CD8-positive, alpha-beta memory T cell (primary cell): Measurements from ENCODE around the gene MAP3K7. TPM values are rescaled to one million over a fixed set of nuclear protein-coding genes. Genes with fewer than 3 reads are reported as not detected.

ENCODE experiments used
- CTCF ChIA-PET: fragments of 350-600 bp; sonication (Branson Sonifier 250); formaldehyde crosslinking; loops from one replicate; lab custom pipeline; 2021; ENCODE audit warnings: antibody characterized with exemption; lab: Charles Lee
- POLR2A ChIA-PET: fragments of 350-600 bp; sonication (Branson Sonifier 250); formaldehyde crosslinking; loops from one replicate; lab custom pipeline; 2021; ENCODE audit warnings: antibody characterized with exemption; lab: Charles Lee
- DNase-seq, 5 donors: peaks; one replicate each; pipeline versions ENCODE4 v3.0.0 to v3.0.0-alpha.2; 2020 to 2022; ENCODE audit warnings: mixed read lengths in 1 of 5
- H3K27ac ChIP-seq: one replicate; pipeline ENCODE4 v1.7.0; 2013; ENCODE audit warnings: low read depth, mild to moderate bottlenecking, low read length, moderate library complexity
- H3K27me3 ChIP-seq: 2 replicates; pipeline ENCODE4 v1.7.0; 2013; ENCODE audit warnings: low read length, mild to moderate bottlenecking; ENCODE audit not compliant: insufficient read depth, poor library complexity, severe bottlenecking
- H3K36me3 ChIP-seq: 2 replicates; pipeline ENCODE4 v1.7.0; 2013; ENCODE audit warnings: mild to moderate bottlenecking, low read length, moderate library complexity; ENCODE audit not compliant: insufficient read depth
- H3K4me1 ChIP-seq: 2 replicates; pipeline ENCODE4 v1.7.0; 2013; ENCODE audit warnings: mild to moderate bottlenecking, low read length, moderate library complexity; ENCODE audit not compliant: insufficient read depth
- H3K4me3 ChIP-seq: 2 replicates; pipeline ENCODE4 v1.7.0; 2013; ENCODE audit warnings: mild to moderate bottlenecking, low read length
- H3K9me3 ChIP-seq: 2 replicates; pipeline ENCODE4 v1.7.0; 2013; ENCODE audit warnings: mild to moderate bottlenecking, low read length
- H3K27ac Mint-ChIP-seq, 8 donors: one replicate each; pipeline ENCODE4 v1.8.0; 2020 to 2021; ENCODE audit warnings: mixed read lengths in 8 of 8, mild to moderate bottlenecking in 6 of 8, inconsistent platforms in 3 of 8, moderate library complexity in 3 of 8
- H3K27me3 Mint-ChIP-seq, 2 donors: one replicate each; pipeline ENCODE4 v1.8.0; 2020 to 2021; ENCODE audit warnings: mixed read lengths in 2 of 2, mild to moderate bottlenecking in 1 of 2, moderate library complexity in 1 of 2
- H3K36me3 Mint-ChIP-seq, 3 donors: one replicate each; pipeline ENCODE4 v1.8.0; 2020 to 2021; ENCODE audit warnings: mixed read lengths in 3 of 3, inconsistent platforms in 1 of 3, mild to moderate bottlenecking in 1 of 3
- H3K4me1 Mint-ChIP-seq, 3 donors: one replicate each; pipeline ENCODE4 v1.8.0; 2020 to 2021; ENCODE audit warnings: mixed read lengths in 3 of 3, inconsistent platforms in 1 of 3, mild to moderate bottlenecking in 1 of 3
- H3K4me3 Mint-ChIP-seq, 7 donors: one replicate each; pipeline ENCODE4 v1.8.0; 2020 to 2021; ENCODE audit warnings: mixed read lengths in 7 of 7, mild to moderate bottlenecking in 6 of 7, moderate library complexity in 4 of 7, inconsistent platforms in 2 of 7
- H3K9me3 Mint-ChIP-seq, 5 donors: one replicate each; pipeline ENCODE4 v1.8.0; 2020 to 2022; ENCODE audit warnings: mixed read lengths in 5 of 5, mild to moderate bottlenecking in 3 of 5, moderate library complexity in 2 of 5, inconsistent platforms in 1 of 5
- polyA plus RNA-seq: library from polyadenylated mRNA; unstranded; fragments of 300-500 nt; fragmentation: Illumina TruSeq; gene quantifications from one replicate; pipeline ENCODE4 v1.2.3, GENCODE V29; 2021
- total RNA-seq, 2 experiments: library from RNA; stranded (reverse); gene quantifications; one replicate each; pipeline ENCODE4 v1.2.3, GENCODE V29; 2021

Gene MAP3K7
- total and polyA plus RNA-seq, 3 experiments from 2014 or later, result 20.8 to 24.8 (median 23.7) TPM

DNA sequence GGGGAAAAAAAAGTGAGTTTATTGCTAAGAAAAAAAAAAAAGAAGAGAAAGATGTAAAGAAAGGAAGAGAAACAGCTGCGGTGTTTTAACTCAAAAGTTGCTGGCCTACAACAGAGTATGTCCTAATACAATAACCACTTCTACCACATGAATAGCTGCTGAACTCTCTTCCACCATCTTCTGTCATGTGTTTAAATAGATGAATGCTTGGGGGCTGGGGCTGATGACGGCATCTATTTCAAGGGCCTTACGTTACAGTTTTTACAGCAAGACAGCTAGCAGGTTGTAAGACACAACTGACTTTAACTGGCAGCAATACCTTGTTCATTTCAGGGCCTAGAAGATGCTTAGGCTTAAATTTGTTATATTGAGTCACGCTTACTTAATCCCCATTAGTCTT, 50.4 kb downstream of the MAP3K7 start:
- Histone ChIP-seq H3K9me3 (no peaks in the 10 kb centered on the region), H3K27me3 (no peaks in the 10 kb centered on the region), H3K4me3 (no peak overlapping the region), H3K4me1 (no peaks in the 10 kb centered on the region), H3K27ac (no peak overlapping the region), H3K36me3 (peaks cover 6% of the 10 kb centered on the region)
- DNase-seq, result no peak
- Mint-ChIP-seq H3K27ac (no peak overlapping the region), H3K36me3 (peaks cover 0 to 59% (median 16%) of the 10 kb centered on the region in 3 donors), H3K4me3 (no peak overlapping the region), H3K9me3 (no peaks in the 10 kb centered on the region), H3K27me3 (no peaks in the 10 kb centered on the region), H3K4me1 (no peaks in the 10 kb centered on the region)
- ChIA-PET CTCF (no interaction called here), POLR2A (no interaction called here)

GRCh38 chr6:90534337-90535025, 52.4 kb downstream of the MAP3K7 start:
- POLR2A ChIA-PET, result no interaction called here
- no peaks in the 10 kb centered on the region for H3K27me3 Mint-ChIP-seq
- peaks cover 0 to 56% (median 18%) of the 10 kb centered on the region in 3 donors for H3K36me3 Mint-ChIP-seq

GRCh38 chr6:90533615-90534336, 53.1 kb downstream of the MAP3K7 start:
- Histone ChIP-seq H3K36me3 (peaks cover 11% of the 10 kb centered on the region), H3K4me3 (no peak overlapping the region), H3K9me3 (no peaks in the 10 kb centered on the region), H3K27me3 (no peaks in the 10 kb centered on the region), H3K4me1 (no peaks in the 10 kb centered on the region), H3K27ac (no peak overlapping the region)
- Mint-ChIP-seq H3K4me3 (no peak overlapping the region), H3K36me3 (peaks cover 0 to 61% (median 19%) of the 10 kb centered on the region in 3 donors), H3K9me3 (no peaks in the 10 kb centered on the region), H3K27me3 (no peaks in the 10 kb centered on the region), H3K27ac (peak overlapping the region in 1 of 8 donors; percentile 66), H3K4me1 (peaks cover 0 to 1% (median 0%) of the 10 kb centered on the region in 3 donors)
- CTCF ChIA-PET, result no interaction called here
- DNase-seq, result no peak
- POLR2A ChIA-PET, result no interaction called here

More at GRCh38 chr6:90534337-90535025, 52.4 kb downstream of the MAP3K7 start:
- Histone ChIP-seq H3K27ac (no peak overlapping the region), H3K36me3 (peaks cover 6% of the 10 kb centered on the region), H3K4me1 (no peaks in the 10 kb centered on the region), H3K4me3 (no peak overlapping the region), H3K27me3 (no peaks in the 10 kb centered on the region), H3K9me3 (no peaks in the 10 kb centered on the region)
- Mint-ChIP-seq H3K9me3 (no peaks in the 10 kb centered on the region), H3K4me1 (no peaks in the 10 kb centered on the region), H3K4me3 (no peak overlapping the region), H3K27ac (peak overlapping the region in 2 of 8 donors; percentile 15 to 40)
- CTCF ChIA-PET, result no interaction called here
- DNase-seq, result no peak

- POLR2A ChIA-PET, result no interaction called here
- Mint-ChIP-seq H3K27me3 (no peaks in the 10 kb centered on the region), H3K4me1 (peaks cover 0 to 1% (median 0%) of the 10 kb centered on the region in 3 donors), H3K27ac (peak overlapping the region in 1 of 8 donors; percentile 84), H3K4me3 (no peak overlapping the region), H3K9me3 (no peaks in the 10 kb centered on the region), H3K36me3 (peaks cover 0 to 47% (median 11%) of the 10 kb centered on the region in 3 donors)
- H3K4me1 ChIP-seq, result no peaks in the 10 kb centered on the region
- H3K36me3 ChIP-seq, result peaks cover 11% of the 10 kb centered on the region
- no peaks in the 10 kb centered on the region for H3K9me3 ChIP-seq
- CTCF ChIA-PET, result no interaction called here
- no peaks in the 10 kb centered on the region for H3K27me3 ChIP-seq
- H3K4me3 ChIP-seq, result no peak overlapping the region
- no peak overlapping the region for H3K27ac ChIP-seq
- no peak for DNase-seq
Measured at GRCh38 chr6:90530882-90531281, 56.0 kb downstream of the MAP3K7 start.

GRCh38 chr6:90525421-90525820, 61.5 kb downstream of the MAP3K7 start:
- peak overlapping the region in 2 of 8 donors; percentile 9 to 32 for H3K27ac Mint-ChIP-seq
- ChIA-PET POLR2A (no interaction called here), CTCF (no interaction called here)
- H3K9me3 ChIP-seq, result no peaks in the 10 kb centered on the region
- H3K4me3 ChIP-seq, result no peak overlapping the region
- H3K36me3 Mint-ChIP-seq, result peaks cover 4 to 53% (median 16%) of the 10 kb centered on the region in 3 donors
- no peak overlapping the region for H3K27ac ChIP-seq
- no peaks in the 10 kb centered on the region for H3K27me3 Mint-ChIP-seq
- H3K27me3 ChIP-seq, result no peaks in the 10 kb centered on the region
- no peak overlapping the region for H3K4me3 Mint-ChIP-seq
- no peak for DNase-seq
- H3K4me1 Mint-ChIP-seq, result peaks cover 0 to 1% (median 0%) of the 10 kb centered on the region in 3 donors
- no peaks in the 10 kb centered on the region for H3K4me1 ChIP-seq
- no peaks in the 10 kb centered on the region for H3K9me3 Mint-ChIP-seq
- peaks cover 16% of the 10 kb centered on the region for H3K36me3 ChIP-seq

- Mint-ChIP-seq H3K36me3 (peaks cover 4 to 57% (median 16%) of the 10 kb centered on the region in 3 donors), H3K4me1 (peaks cover 0 to under 1% (median 0%) of the 10 kb centered on the region in 3 donors), H3K27me3 (no peaks in the 10 kb centered on the region), H3K4me3 (no peak overlapping the region), H3K27ac (peak overlapping the region in 1 of 8 donors; percentile 5), H3K9me3 (no peaks in the 10 kb centered on the region)
- Histone ChIP-seq H3K27ac (no peak overlapping the region), H3K27me3 (no peaks in the 10 kb centered on the region), H3K36me3 (peaks cover 16% of the 10 kb centered on the region), H3K4me3 (no peak overlapping the region), H3K9me3 (no peaks in the 10 kb centered on the region), H3K4me1 (no peaks in the 10 kb centered on the region)
- ChIA-PET CTCF (no interaction called here), POLR2A (no interaction called here)
- no peak for DNase-seq
Measured at GRCh38 chr6:90523779-90524310, 63.0 kb downstream of the MAP3K7 start.

GRCh38 chr6:90521955-90522354, 64.9 kb downstream of the MAP3K7 start:
- no peak overlapping the region for H3K27ac ChIP-seq
- H3K36me3 Mint-ChIP-seq, result peaks cover 4 to 64% (median 16%) of the 10 kb centered on the region in 3 donors
- H3K27ac Mint-ChIP-seq, result no peak overlapping the region
- H3K4me3 ChIP-seq, result no peak overlapping the region
- DNase-seq, result no peak
- no peaks in the 10 kb centered on the region for H3K9me3 ChIP-seq
- H3K4me1 Mint-ChIP-seq, result no peaks in the 10 kb centered on the region
- ChIA-PET CTCF (no interaction called here), POLR2A (interaction anchor here (0.6 kb wide), 1 partner anchor 332 kb away, joined by 3 read pairs; no protein-coding TSS in a partner anchor)
- no peaks in the 10 kb centered on the region for H3K27me3 ChIP-seq
- H3K36me3 ChIP-seq, result peaks cover 21% of the 10 kb centered on the region
- H3K4me3 Mint-ChIP-seq, result no peak overlapping the region
- H3K4me1 ChIP-seq, result no peaks in the 10 kb centered on the region
- no peaks in the 10 kb centered on the region for H3K9me3 Mint-ChIP-seq
- H3K27me3 Mint-ChIP-seq, result no peaks in the 10 kb centered on the region
